Esophagus mucosa (tissue), 1 donor: ENCODE data around the gene MEOX1. TPM values are rescaled to one million over a fixed set of nuclear protein-coding genes. Genes with fewer than 3 reads are reported as not detected.

Experiments
- total RNA-seq: library from RNA; stranded (reverse); gene quantifications from one replicate; pipeline ENCODE4 v1.2.4, GENCODE V29; 2023
- donor health status: DM: yes; HTN: yes; CAD: no.

Gene MEOX1
- total RNA-seq, 1 donor from 2014 or later: 1.2 TPM

Other genes with a start within 250 kb of the MEOX1 start
- 39.0 TPM for gene DHX8, start 177.9 kb downstream of the MEOX1 start, total RNA-seq
- 5.7 TPM for gene ETV4, start 115.6 kb downstream of the MEOX1 start, total RNA-seq
- not detected for gene SOST, start 96.9 kb upstream of the MEOX1 start, total RNA-seq
- gene DUSP3, start 117.1 kb upstream of the MEOX1 start, total RNA-seq: 36.3 TPM
- gene CFAP97D1, start 118.5 kb upstream of the MEOX1 start, total RNA-seq: not detected
- 2.8 TPM for gene MPP3, start 171.2 kb upstream of the MEOX1 start, total RNA-seq
- gene CD300LG, start 185.3 kb upstream of the MEOX1 start, total RNA-seq: 0.28 TPM
- gene MPP2, start 245.6 kb upstream of the MEOX1 start, total RNA-seq: 0.32 TPM